ENCODE data around the gene DDX31.

DDX31 gene

GRCh38 chr9:132630116-132630515, 39.7 kb downstream of the DDX31 start:
- ChIA-PET CTCF (no interaction called here), POLR2A (no interaction called here)
- DNase-seq (ENCODE audit: extremely low spot score), result no peak
- TF ChIP-seq CTCF (IDR thresholded peaks at IDR 0.05; ENCODE audit: control extremely low read depth, extremely low read depth, low read depth, missing control alignments), result no peak

- no peak for DNase-seq (ENCODE audit: extremely low spot score)
- CTCF ChIA-PET, result no interaction called here
- POLR2A ChIA-PET, result no interaction called here
- no peak for TF ChIP-seq CTCF (IDR thresholded peaks at IDR 0.05; ENCODE audit: control extremely low read depth, extremely low read depth, low read depth, missing control alignments)
These were observed 41.0 kb downstream of the DDX31 start for GRCh38 chr9:132628746-132629145.

GRCh38 chr9:132627594-132627993, 42.2 kb downstream of the DDX31 start:
- DNase-seq (ENCODE audit: extremely low spot score), result no peak
- no peak for TF ChIP-seq CTCF (IDR thresholded peaks at IDR 0.05; ENCODE audit: control extremely low read depth, extremely low read depth, low read depth, missing control alignments)
- CTCF ChIA-PET, result no interaction called here
- POLR2A ChIA-PET, result no interaction called here

- no peak for DNase-seq (ENCODE audit: extremely low spot score)
- POLR2A ChIA-PET, result no interaction called here
- CTCF ChIA-PET, result no interaction called here
- no peak for TF ChIP-seq CTCF (IDR thresholded peaks at IDR 0.05; ENCODE audit: control extremely low read depth, extremely low read depth, low read depth, missing control alignments)
These were observed 42.7 kb downstream of the DDX31 start for GRCh38 chr9:132627106-132627505.

- no peak for TF ChIP-seq CTCF (IDR thresholded peaks at IDR 0.05; ENCODE audit: control extremely low read depth, extremely low read depth, low read depth, missing control alignments)
- POLR2A ChIA-PET, result no interaction called here
- no peak for DNase-seq (ENCODE audit: extremely low spot score)
- CTCF ChIA-PET, result no interaction called here
These were observed 43.5 kb downstream of the DDX31 start for GRCh38 chr9:132626285-132626684.

- CTCF ChIA-PET, result interaction anchor here (0.6 to 0.8 kb wide), 3 partner anchors 15 to 151 kb away, joined by 3 read pairs; no protein-coding TSS in a partner anchor
- TF ChIP-seq CTCF (IDR thresholded peaks at IDR 0.05; ENCODE audit: control extremely low read depth, extremely low read depth, low read depth, missing control alignments), result no peak
- POLR2A ChIA-PET, result no interaction called here
- no peak for DNase-seq (ENCODE audit: extremely low spot score)
These were observed 47.6 kb downstream of the DDX31 start for GRCh38 chr9:132622159-132622558.

- TF ChIP-seq CTCF (IDR thresholded peaks at IDR 0.05; ENCODE audit: control extremely low read depth, extremely low read depth, low read depth, missing control alignments), result no peak
- ChIA-PET CTCF (no interaction called here), POLR2A (no interaction called here)
- no peak for DNase-seq (ENCODE audit: extremely low spot score)
These were observed 53.1 kb downstream of the DDX31 start for GRCh38 chr9:132616725-132617124.

All from GM10248 (cell line).